MG63 (cell line): ENCODE results near the gene C16orf74. TPM values are rescaled to one million over a fixed set of nuclear protein-coding genes. Genes with fewer than 3 reads are reported as not detected.
A peak's percentile ranks its signal among the peaks of the same experiment; 100 is the strongest.

Source experiments
- DNase-seq: peaks from one replicate; pipeline ENCODE4 v3.0.0-alpha.2; 2020
- H3K27me3 ChIP-seq: fragments of 250-450 bp; sonication (Bioruptor Pico); 2 replicates; pipeline ENCODE4 v1.5.1; 2020; ENCODE audit warnings: mild to moderate bottlenecking, moderate library complexity
- H3K36me3 ChIP-seq: fragments of 250-450 bp; sonication (Bioruptor Pico); 2 replicates; pipeline ENCODE4 v1.5.1; 2020; ENCODE audit warnings: mild to moderate bottlenecking, moderate library complexity
- H3K4me3 ChIP-seq: fragments of 250-450 bp; sonication (Bioruptor Pico); 2 replicates; pipeline ENCODE4 v1.5.1; 2020; ENCODE audit warnings: mild to moderate bottlenecking, moderate library complexity
- H3K9me3 ChIP-seq: fragments of 250-450 bp; sonication (Bioruptor Pico); 2 replicates; pipeline ENCODE4 v1.5.1; 2020; ENCODE audit warnings: mild to moderate bottlenecking, moderate library complexity
- total RNA-seq: library from RNA; depleted of rRNA; stranded (reverse); fragments of >200 nt; shearing (Covaris generic); gene quantifications from 2 replicates; pipeline ENCODE4 v1.2.3, GENCODE V29; 2014; ENCODE audit warnings: low replicate concordance

C16orf74 gene
- total RNA-seq, 1 experiment from 2014 or later: 4.6 TPM

GRCh38 chr16:85734311-85735017 is 16.4 kb downstream of the C16orf74 start:
- DNase-seq: no peak

DNA sequence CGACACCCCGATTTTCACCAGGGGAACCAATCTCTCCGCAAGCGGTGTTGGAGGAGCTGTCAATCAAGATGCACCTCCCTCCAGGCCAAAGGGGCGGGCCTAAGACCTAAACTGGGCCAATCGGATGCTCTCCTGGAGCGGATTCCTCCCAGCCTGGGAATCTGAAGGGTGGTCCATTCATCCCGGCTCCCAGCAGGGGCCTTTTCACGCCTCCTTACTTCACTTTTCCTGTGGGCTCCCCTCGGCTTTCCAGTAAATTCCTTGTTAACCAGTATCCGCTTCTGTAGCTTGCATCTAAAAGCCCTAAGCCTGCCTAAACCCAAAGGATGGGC is 17.1 kb downstream of the C16orf74 start:
- H3K4me3 ChIP-seq: no peak overlapping the region
- no peak for DNase-seq
- no peaks in the 10 kb centered on the region for H3K36me3 ChIP-seq
- H3K27me3 ChIP-seq: no peaks in the 10 kb centered on the region
- no peaks in the 10 kb centered on the region for H3K9me3 ChIP-seq

More at GRCh38 chr16:85734311-85735017, 16.4 kb downstream of the C16orf74 start:
- Histone ChIP-seq H3K9me3 (no peaks in the 10 kb centered on the region), H3K36me3 (no peaks in the 10 kb centered on the region), H3K27me3 (no peaks in the 10 kb centered on the region), H3K4me3 (no peak overlapping the region)

- H3K4me3 ChIP-seq: no peak overlapping the region
- H3K9me3 ChIP-seq: no peaks in the 10 kb centered on the region
- no peaks in the 10 kb centered on the region for H3K36me3 ChIP-seq
- no peaks in the 10 kb centered on the region for H3K27me3 ChIP-seq
- no peak for DNase-seq
Observed at GRCh38 chr16:85733155-85733838, 17.6 kb downstream of the C16orf74 start.

DNA sequence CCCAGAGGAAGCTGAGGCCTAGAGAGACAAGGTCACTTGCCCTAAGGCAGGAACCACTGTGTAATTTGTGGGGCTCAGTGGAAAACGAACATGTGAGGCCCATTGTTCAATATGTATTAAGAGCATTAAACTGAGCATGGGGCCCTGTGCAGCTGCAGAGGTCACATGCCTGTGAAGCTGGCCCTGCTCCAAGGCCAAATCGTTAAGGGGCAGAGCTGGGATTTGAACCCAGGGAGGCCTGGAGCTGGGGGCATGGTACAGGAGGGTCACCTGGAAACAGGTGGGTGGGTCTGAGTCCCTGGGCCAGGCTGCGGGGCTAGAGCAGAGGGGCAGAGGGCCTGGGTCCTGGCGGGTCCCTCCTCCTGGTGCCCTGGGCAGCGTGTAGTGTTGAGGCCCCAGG is 19.7 kb downstream of the C16orf74 start:
- DNase-seq: no peak
- no peaks in the 10 kb centered on the region for H3K36me3 ChIP-seq
- no peaks in the 10 kb centered on the region for H3K9me3 ChIP-seq
- no peaks in the 10 kb centered on the region for H3K27me3 ChIP-seq
- no peak overlapping the region for H3K4me3 ChIP-seq

DNA sequence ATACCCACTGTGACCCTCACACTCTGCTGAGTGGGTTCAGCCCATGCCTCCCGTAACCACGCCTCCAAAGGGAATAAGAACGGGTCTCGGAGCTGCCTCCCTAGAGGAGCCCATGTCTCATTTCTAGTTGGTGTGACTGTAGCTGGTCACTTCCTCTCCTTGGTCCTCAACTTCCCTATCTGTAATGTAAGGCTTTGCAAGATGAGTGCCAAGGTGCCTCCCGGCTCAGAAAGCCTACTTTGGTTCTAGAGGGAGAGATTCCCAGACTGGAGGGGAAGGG is 20.8 kb downstream of the C16orf74 start:
- Histone ChIP-seq H3K9me3 (no peaks in the 10 kb centered on the region), H3K4me3 (no peak overlapping the region), H3K36me3 (no peaks in the 10 kb centered on the region), H3K27me3 (no peaks in the 10 kb centered on the region)
- DNase-seq: no peak

DNA sequence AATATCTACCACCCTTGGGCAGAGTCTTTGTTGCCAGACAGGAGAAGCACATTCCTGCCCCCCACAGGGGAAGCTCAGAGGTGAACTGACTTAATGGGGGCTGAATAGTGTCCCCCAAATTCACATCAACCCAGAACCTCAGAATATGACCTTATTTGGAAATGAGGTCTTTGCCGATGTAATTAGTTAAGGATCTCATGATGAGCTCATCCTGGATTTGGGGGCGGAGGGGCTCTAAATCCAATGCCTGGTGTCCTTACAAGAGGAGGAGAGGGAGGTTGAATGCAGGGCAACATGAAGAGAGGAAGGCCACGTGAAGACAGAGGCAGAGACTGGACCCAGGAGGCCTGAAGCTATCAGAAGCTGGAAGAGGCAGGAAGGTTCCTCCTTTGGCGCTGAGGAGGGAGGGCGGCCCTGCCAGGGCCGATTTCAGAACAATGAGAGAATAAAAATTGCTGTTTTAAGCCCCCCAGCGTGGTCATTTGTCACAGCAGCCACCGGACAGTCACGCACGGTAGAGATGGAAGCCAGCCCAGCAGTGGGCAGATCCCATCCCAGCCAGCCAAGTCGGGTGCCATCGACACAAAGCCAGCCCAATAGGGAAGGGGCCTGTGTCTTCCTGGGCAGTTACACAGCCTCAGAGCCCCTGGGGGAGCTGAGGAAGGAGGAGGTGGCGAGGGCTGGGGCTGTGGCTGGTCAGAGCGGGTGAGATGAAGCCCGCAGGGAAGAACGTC is 21.3 kb downstream of the C16orf74 start:
- no peak overlapping the region for H3K4me3 ChIP-seq
- no peaks in the 10 kb centered on the region for H3K27me3 ChIP-seq
- H3K36me3 ChIP-seq: no peaks in the 10 kb centered on the region
- DNase-seq: no peak
- H3K9me3 ChIP-seq: no peaks in the 10 kb centered on the region

GRCh38 chr16:85728879-85729278 is 22.0 kb downstream of the C16orf74 start:
- no peaks in the 10 kb centered on the region for H3K36me3 ChIP-seq
- no peaks in the 10 kb centered on the region for H3K9me3 ChIP-seq
- no peak for DNase-seq
- no peaks in the 10 kb centered on the region for H3K27me3 ChIP-seq
- no peak overlapping the region for H3K4me3 ChIP-seq

GRCh38 chr16:85724936-85725335 is 26.0 kb downstream of the C16orf74 start:
- H3K4me3 ChIP-seq: no peak overlapping the region
- no peaks in the 10 kb centered on the region for H3K9me3 ChIP-seq
- H3K36me3 ChIP-seq: no peaks in the 10 kb centered on the region
- H3K27me3 ChIP-seq: no peaks in the 10 kb centered on the region
- no peak for DNase-seq

GRCh38 chr16:85724126-85724879 is 26.6 kb downstream of the C16orf74 start:
- Histone ChIP-seq H3K4me3 (no peak overlapping the region), H3K36me3 (no peaks in the 10 kb centered on the region), H3K27me3 (no peaks in the 10 kb centered on the region), H3K9me3 (no peaks in the 10 kb centered on the region)
- no peak for DNase-seq

GRCh38 chr16:85722128-85722893 is 28.6 kb downstream of the C16orf74 start:
- no peaks in the 10 kb centered on the region for H3K9me3 ChIP-seq
- no peak overlapping the region for H3K4me3 ChIP-seq
- no peaks in the 10 kb centered on the region for H3K36me3 ChIP-seq
- DNase-seq: no peak
- no peaks in the 10 kb centered on the region for H3K27me3 ChIP-seq

GRCh38 chr16:85720302-85720637 is 30.6 kb downstream of the C16orf74 start:
- Histone ChIP-seq H3K9me3 (no peaks in the 10 kb centered on the region), H3K4me3 (no peak overlapping the region), H3K36me3 (no peaks in the 10 kb centered on the region), H3K27me3 (no peaks in the 10 kb centered on the region)
- peak; percentile 59 for DNase-seq

DNA sequence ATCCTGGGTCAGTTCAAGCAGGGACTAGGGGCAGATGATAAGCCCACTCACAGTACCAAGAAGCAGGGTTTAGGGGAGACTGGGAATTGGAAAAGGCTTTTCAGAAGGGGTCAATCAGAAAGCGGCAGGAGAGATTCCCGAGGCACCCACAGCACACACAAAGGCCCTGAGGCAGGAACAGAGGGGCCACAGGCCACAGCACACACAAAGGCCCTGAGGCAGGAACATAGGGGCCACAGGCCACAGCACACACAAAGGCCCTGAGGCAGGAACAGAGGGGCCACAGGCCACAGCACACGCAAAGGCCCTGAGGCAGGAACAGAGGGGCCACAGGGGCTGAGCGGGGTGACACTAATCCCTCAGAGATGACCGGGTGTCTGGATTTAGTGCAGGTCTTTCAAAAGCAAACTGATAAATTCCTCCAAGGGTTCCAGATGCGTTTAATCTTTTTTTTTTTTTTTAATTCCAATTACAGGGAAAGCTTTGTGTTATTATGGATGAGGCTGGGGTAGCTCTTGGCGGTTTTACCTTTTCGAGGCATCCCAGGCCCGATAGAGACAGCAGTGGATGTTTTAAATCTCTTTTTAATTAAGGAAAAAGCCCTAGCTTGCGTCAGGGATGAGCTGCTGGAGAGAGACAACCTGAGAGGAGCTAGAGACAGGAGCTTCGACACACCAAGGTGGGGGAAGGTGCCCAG is 31.1 kb downstream of the C16orf74 start:
- H3K27me3 ChIP-seq: no peaks in the 10 kb centered on the region
- no peak overlapping the region for H3K4me3 ChIP-seq
- no peaks in the 10 kb centered on the region for H3K9me3 ChIP-seq
- no peaks in the 10 kb centered on the region for H3K36me3 ChIP-seq
- no peak for DNase-seq

DNA sequence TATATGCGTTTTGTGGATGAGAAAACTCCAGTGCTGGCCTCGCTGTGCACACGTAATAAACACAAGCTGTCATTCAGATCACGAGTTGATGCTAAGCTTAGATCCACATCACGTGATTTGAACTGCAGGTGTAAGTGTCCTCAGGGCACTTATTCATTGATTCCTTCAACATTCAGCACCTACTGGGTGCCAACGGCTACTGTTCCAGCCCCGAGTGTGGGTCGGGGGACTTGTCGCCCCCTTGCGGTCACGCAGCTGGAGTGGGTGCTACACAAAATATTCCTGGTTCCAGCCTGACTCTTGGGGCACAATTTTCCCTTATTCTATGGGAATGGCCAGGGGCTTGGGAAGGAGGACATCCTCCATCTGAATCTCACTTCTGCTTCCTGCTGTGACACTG is 32.2 kb downstream of the C16orf74 start:
- H3K27me3 ChIP-seq: no peaks in the 10 kb centered on the region
- no peaks in the 10 kb centered on the region for H3K9me3 ChIP-seq
- no peaks in the 10 kb centered on the region for H3K36me3 ChIP-seq
- no peak for DNase-seq
- H3K4me3 ChIP-seq: no peak overlapping the region

DNA sequence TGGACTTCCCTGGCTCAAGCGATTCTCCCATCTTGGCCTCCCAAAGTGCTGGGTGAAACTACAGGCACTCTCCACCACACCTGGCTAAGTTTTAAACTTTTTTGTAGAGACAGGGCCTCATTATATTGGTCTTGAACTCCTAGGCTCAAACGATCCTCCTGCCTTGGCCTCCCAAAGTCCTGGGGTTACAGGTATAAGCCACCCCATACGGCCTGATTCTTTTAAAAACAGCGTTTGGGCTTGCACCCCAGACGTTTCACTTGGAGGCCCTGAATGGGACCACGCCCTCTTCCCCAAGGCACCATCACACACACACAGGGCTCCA is 32.8 kb downstream of the C16orf74 start:
- Histone ChIP-seq H3K36me3 (no peaks in the 10 kb centered on the region), H3K27me3 (no peaks in the 10 kb centered on the region)

GRCh38 chr16:85717393-85718152 is 33.3 kb downstream of the C16orf74 start:
- peak; percentile 47 for DNase-seq
- H3K4me3 ChIP-seq: no peak overlapping the region
- H3K36me3 ChIP-seq: no peaks in the 10 kb centered on the region
- H3K27me3 ChIP-seq: no peaks in the 10 kb centered on the region
- no peaks in the 10 kb centered on the region for H3K9me3 ChIP-seq

More for the DNA sequence above, 32.8 kb downstream of the C16orf74 start:
- Histone ChIP-seq H3K9me3 (no peaks in the 10 kb centered on the region), H3K4me3 (no peak overlapping the region)
- no peak for DNase-seq

GRCh38 chr16:85716680-85717038 is 34.2 kb downstream of the C16orf74 start:
- no peak for DNase-seq
- H3K27me3 ChIP-seq: no peaks in the 10 kb centered on the region
- no peaks in the 10 kb centered on the region for H3K36me3 ChIP-seq
- H3K9me3 ChIP-seq: no peaks in the 10 kb centered on the region; the same call in 1 of the 2 replicates
- H3K4me3 ChIP-seq: no peak overlapping the region
